ENCODE results near the gene URAD. TPM values are rescaled to one million over a fixed set of nuclear protein-coding genes. Genes with fewer than 3 reads are reported as not detected.

The URAD gene
- total RNA-seq, 2 donors from 2014 or later: not detected

DNA sequence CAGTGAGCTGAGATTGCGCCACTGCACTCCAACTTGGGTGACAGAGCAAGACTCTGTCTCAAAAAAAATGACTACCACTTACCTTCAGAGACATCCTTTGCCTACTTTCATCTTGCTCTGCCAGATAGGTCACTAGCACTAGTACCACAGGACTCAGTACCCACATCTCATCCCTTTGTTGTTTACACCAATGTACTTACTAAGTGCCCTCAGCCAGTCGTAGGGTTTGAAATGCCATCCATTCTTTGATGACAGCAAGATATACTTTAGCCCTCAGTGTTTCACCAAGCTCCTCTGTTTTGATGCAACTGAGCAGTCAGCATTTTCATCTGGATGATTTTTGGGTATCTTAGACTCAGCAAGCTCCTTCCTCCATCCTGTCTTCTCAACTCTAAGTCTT, 6.1 kb downstream of the URAD start:
- Histone ChIP-seq H3K27ac (ENCODE audit: low read depth, low read length) (no peak overlapping the region), H3K4me3 (ENCODE audit: low read length) (no peak overlapping the region), H3K4me1 (ENCODE audit: control insufficient read depth, insufficient read depth, low read length) (peaks cover 6% of the 10 kb centered on the region), H3K9ac (ENCODE audit: extremely low read depth, low read length, poor library complexity, severe bottlenecking) (no peak overlapping the region), H3K36me3 (ENCODE audit: control insufficient read depth, insufficient read depth, low read length) (no peaks in the 10 kb centered on the region), H3K27me3 (ENCODE audit: control insufficient read depth, insufficient read depth, low read length, poor library complexity, severe bottlenecking) (peaks cover 100% of the 10 kb centered on the region), H3K9me3 (ENCODE audit: control insufficient read depth, low read length) (no peaks in the 10 kb centered on the region)
- H3K27ac Mint-ChIP-seq: no peak overlapping the region
- WGBS, 2 experiments (ENCODE audit: insufficient coverage in 1 of 2, insufficient read length in 1 of 2): 77 to 79% methylated on average over 1 to 2 of the region's 2 CpGs
- peaks cover 18% of the 10 kb centered on the region for H3K4me1 Mint-ChIP-seq
- no peaks in the 10 kb centered on the region for H3K36me3 Mint-ChIP-seq (ENCODE audit: low read depth)
- DNase-seq: no peak
- TF ChIP-seq, protein P1, sequence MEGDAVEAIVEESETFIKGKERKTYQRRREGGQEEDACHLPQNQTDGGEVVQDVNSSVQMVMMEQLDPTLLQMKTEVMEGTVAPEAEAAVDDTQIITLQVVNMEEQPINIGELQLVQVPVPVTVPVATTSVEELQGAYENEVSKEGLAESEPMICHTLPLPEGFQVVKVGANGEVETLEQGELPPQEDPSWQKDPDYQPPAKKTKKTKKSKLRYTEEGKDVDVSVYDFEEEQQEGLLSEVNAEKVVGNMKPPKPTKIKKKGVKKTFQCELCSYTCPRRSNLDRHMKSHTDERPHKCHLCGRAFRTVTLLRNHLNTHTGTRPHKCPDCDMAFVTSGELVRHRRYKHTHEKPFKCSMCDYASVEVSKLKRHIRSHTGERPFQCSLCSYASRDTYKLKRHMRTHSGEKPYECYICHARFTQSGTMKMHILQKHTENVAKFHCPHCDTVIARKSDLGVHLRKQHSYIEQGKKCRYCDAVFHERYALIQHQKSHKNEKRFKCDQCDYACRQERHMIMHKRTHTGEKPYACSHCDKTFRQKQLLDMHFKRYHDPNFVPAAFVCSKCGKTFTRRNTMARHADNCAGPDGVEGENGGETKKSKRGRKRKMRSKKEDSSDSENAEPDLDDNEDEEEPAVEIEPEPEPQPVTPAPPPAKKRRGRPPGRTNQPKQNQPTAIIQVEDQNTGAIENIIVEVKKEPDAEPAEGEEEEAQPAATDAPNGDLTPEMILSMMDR (conservative IDR thresholded peaks at IDR 0.05): no peak
- no peaks in the 10 kb centered on the region for H3K9me3 Mint-ChIP-seq
- peaks cover 96% of the 10 kb centered on the region for H3K27me3 Mint-ChIP-seq (ENCODE audit: insufficient read depth)
- H3K4me3 Mint-ChIP-seq: no peak overlapping the region

DNA sequence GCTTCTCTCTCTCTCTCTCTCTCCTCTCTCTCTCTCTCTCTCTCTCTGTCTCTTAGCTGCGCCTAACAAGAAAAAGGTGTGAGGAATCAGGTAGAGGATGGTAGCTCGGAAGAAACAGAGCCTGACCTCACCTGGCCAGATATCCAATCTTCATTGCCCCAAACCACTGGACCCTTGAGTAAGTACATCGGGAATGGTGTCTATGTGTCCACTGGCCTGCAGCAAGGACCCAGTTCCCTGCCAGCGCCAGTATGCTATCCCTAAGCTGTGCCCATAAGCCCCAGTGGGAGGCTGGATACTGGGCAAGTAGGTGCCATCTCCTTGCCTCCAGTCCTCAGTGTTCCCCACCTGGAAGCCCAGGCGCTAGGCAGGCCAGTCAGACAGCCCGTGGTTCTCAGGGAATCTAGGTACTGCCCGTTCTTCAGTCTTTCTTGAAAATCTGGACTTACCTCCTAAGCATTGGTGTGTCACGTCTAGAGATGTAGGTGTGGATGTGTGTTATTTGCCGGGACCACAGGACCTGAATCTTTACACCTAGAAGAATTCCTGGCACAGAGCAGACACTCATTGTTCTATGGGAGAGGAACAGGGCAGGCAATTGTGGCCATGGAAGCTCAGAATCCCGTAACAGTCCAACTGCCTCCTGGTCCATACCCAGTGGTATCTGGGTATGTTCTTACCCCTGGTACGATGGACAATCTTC, 7.3 kb downstream of the URAD start:
- Histone ChIP-seq H3K27me3 (ENCODE audit: control insufficient read depth, insufficient read depth, low read length, poor library complexity, severe bottlenecking) (peaks cover 100% of the 10 kb centered on the region), H3K4me3 (ENCODE audit: low read length) (no peak overlapping the region), H3K4me1 (ENCODE audit: control insufficient read depth, insufficient read depth, low read length) (peaks cover 6% of the 10 kb centered on the region), H3K9ac (ENCODE audit: extremely low read depth, low read length, poor library complexity, severe bottlenecking) (no peak overlapping the region), H3K9me3 (ENCODE audit: control insufficient read depth, low read length) (no peaks in the 10 kb centered on the region), H3K36me3 (ENCODE audit: control insufficient read depth, insufficient read depth, low read length) (no peaks in the 10 kb centered on the region), H3K27ac (ENCODE audit: low read depth, low read length) (no peak overlapping the region)
- H3K4me3 Mint-ChIP-seq: no peak overlapping the region
- TF ChIP-seq, protein P1 (conservative IDR thresholded peaks at IDR 0.05): no peak
- no peaks in the 10 kb centered on the region for H3K36me3 Mint-ChIP-seq (ENCODE audit: low read depth)
- WGBS, 2 experiments (ENCODE audit: insufficient coverage in 1 of 2, insufficient read length in 1 of 2): 29 to 30% methylated on average over 5 to 10 of the region's 11 CpGs
- peaks cover 18% of the 10 kb centered on the region for H3K4me1 Mint-ChIP-seq
- peaks cover 96% of the 10 kb centered on the region for H3K27me3 Mint-ChIP-seq (ENCODE audit: insufficient read depth)
- H3K27ac Mint-ChIP-seq: no peak overlapping the region
- no peaks in the 10 kb centered on the region for H3K9me3 Mint-ChIP-seq
- no peak for DNase-seq

DNA sequence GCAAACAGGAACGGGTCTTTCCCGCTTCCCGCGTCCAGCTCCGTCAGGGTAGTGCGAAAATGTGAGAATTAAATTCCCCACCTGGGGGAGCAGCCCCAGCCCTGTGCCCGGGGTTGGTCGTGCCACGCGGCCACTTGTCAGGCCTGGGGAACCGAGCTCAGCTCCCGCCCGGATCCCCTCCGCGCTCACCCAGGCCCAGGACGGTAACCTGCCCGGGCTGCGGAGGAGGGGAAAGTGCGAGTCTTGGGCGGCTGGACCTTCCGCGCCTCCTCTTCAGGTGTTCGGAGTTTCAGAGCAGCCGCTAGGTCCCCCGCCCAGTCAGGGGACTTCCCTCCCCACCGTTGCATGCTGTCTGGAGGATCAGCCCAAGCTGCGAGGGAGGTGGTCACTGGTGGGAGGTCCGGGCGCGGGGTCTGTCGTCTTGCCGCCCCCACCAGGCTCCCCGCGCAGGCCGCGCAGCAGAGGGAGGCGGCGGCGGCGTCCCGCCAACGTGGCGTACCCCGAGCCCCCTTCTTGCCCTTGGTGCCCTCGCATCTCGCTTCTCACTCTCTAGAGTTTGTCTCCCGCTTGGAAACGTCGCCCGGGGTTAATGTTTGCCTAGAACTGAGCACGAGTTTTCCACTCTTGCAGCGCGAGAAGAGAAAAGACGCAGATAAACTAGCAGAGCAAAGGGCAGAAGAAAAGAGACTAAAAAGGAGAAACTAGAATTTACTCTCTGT, 8.1 kb downstream of the URAD start:
- Mint-ChIP-seq H3K4me3 (no peak overlapping the region), H3K4me1 (peaks cover 20% of the 10 kb centered on the region), H3K36me3 (ENCODE audit: low read depth) (no peaks in the 10 kb centered on the region), H3K27me3 (ENCODE audit: insufficient read depth) (peaks cover 97% of the 10 kb centered on the region), H3K9me3 (no peaks in the 10 kb centered on the region), H3K27ac (no peak overlapping the region)
- TF ChIP-seq, protein P1 (conservative IDR thresholded peaks at IDR 0.05): no peak
- H3K9ac ChIP-seq (ENCODE audit: extremely low read depth, low read length, poor library complexity, severe bottlenecking): no peak overlapping the region
- no peaks in the 10 kb centered on the region for H3K9me3 ChIP-seq (ENCODE audit: control insufficient read depth, low read length)
- whole genome bisulfite sequencing, 2 experiments (ENCODE audit: insufficient coverage in 1 of 2, insufficient read length in 1 of 2): 1 to 4% methylated on average over 15 to 54 of the region's 54 CpGs
- H3K4me1 ChIP-seq (ENCODE audit: control insufficient read depth, insufficient read depth, low read length): peaks cover 6% of the 10 kb centered on the region
- H3K27ac ChIP-seq (ENCODE audit: low read depth, low read length): no peak overlapping the region
- H3K4me3 ChIP-seq (ENCODE audit: low read length): no peak overlapping the region
- no peaks in the 10 kb centered on the region for H3K36me3 ChIP-seq (ENCODE audit: control insufficient read depth, insufficient read depth, low read length)
- DNase-seq: peak; percentile 75
- peaks cover 100% of the 10 kb centered on the region for H3K27me3 ChIP-seq (ENCODE audit: control insufficient read depth, insufficient read depth, low read length, poor library complexity, severe bottlenecking)

Measured in endodermal cell (in vitro differentiated cells).